Testis (tissue), 3 donors: ENCODE measurements around the gene TMEM63A. TPM values are rescaled to one million over a fixed set of nuclear protein-coding genes. Genes with fewer than 3 reads are reported as not detected.
"Not testable (repeated sequence)": the region's sequence is repeated elsewhere in the genome, so short reads cannot be mapped to it uniquely, and the experiment has no call there.

Experiments used
- DNase-seq: peaks from one replicate; pipeline ENCODE4 v3.0.0-alpha.2; 2019
- H3K27ac ChIP-seq, 2 donors: fragments of 200-600 bp; sonication (generic); one replicate each; pipeline ENCODE4 v1.5.1; 2019
- H3K27me3 ChIP-seq: fragments of 200-600 bp; sonication (generic); one replicate; pipeline ENCODE4 v1.5.1; 2019
- H3K36me3 ChIP-seq: fragments of 200-600 bp; sonication (generic); one replicate; pipeline ENCODE4 v1.5.1; 2017; ENCODE audit warnings: low read depth; ENCODE audit errors: missing control alignments
- H3K4me1 ChIP-seq: fragments of 200-600 bp; sonication (generic); one replicate; pipeline ENCODE4 v1.5.1; 2019
- H3K4me3 ChIP-seq, 2 donors: fragments of 200-600 bp; sonication (generic); one replicate each; pipeline ENCODE4 v1.5.1; 2017 to 2019
- H3K9me3 ChIP-seq: fragments of 200-600 bp; sonication (generic); one replicate; pipeline ENCODE4 v1.5.1; 2017
- POLR2A ChIP-seq: fragments of 450-650 bp; IDR thresholded peaks from one replicate; pipeline ENCODE4 v1.6.1; 2017; ENCODE audit warnings: antibody characterized with exemption, mild to moderate bottlenecking, moderate library complexity
- WGBS, 2 donors: methylation state at CpG; one replicate each; pipeline ENCODE4 v1.1.5; 2018; 5-methylcytosine and 5-hydroxymethylcytosine counted together
- intact Hi-C: fragments of 100-400 bp; cut with DNase I; formaldehyde crosslinking; loops from one replicate; pipeline ENCODE4 v1.15.1; 2023; ENCODE audit warnings: low total_unique reads
- microRNA-seq, 2 donors: library from miRNA; unstranded; fragments of <30 nt; microRNA quantifications; one replicate each; pipeline ENCODE4, GENCODE V29; 2016; ENCODE audit warnings: borderline number of aligned reads in 2 of 2, borderline replicate concordance in 1 of 2
- polyA plus RNA-seq: library from polyadenylated mRNA; stranded (reverse); fragments of 350-450 nt; fragmentation: Illumina TruSeq; extraction: RNeasy Lipid Tissue Mini Kit (QIAGEN cat#74804); gene quantifications from one replicate; pipeline ENCODE4 v1.2.3, GENCODE V29; 2014; ENCODE audit warnings: low read depth, low replicate concordance; ENCODE audit not compliant: insufficient read depth
- total RNA-seq, 2 donors: library from RNA; depleted of rRNA; stranded (reverse); fragments of >200 nt; gene quantifications; one replicate each; pipeline ENCODE4 v1.2.3, GENCODE V29; 2016
- TF ChIP-seq, protein P1 (sequence below), 3 experiments: fragments of 450-650 bp in 2 of 3; fragments of 200-600 bp in 1 of 3; sonication (generic) in 1 of 3; IDR thresholded peaks; one replicate each; pipeline ENCODE4 v1.5.1; 2016 to 2019; ENCODE audit warnings: antibody characterized with exemption in 3 of 3, mild to moderate bottlenecking in 2 of 3, moderate library complexity in 1 of 3

Gene TMEM63A
- total and polyA plus RNA-seq, 3 donors from 2014 or later = 13.6 to 51.7 (median 46.9) TPM

DNA sequence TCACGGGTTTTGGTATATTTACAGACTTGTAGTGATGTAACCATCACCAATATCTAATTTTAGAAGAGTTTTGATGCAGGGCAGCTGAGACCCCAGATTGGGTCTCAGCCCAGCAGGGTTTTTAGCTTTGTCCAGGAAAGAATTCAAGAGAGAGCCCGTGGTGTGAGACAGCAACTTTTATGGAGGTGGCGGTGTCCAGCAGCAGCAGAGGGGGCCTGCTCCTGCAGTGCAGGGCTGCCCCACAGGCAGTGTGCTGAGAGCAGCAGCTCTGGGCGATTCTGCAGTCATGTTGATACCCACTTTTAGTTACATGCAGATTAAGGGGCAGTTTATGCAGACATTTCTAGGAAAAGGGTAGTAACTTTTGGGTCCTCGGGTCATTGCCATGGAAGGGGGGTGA is 74.0 kb downstream of the TMEM63A start:
- whole genome bisulfite sequencing, 2 donors = 86 to 94% methylated on average over 5 of the region's 5 CpGs
- intact Hi-C loops = no loop called here
- H3K9me3 ChIP-seq = no peaks in the 10 kb centered on the region
- H3K4me1 ChIP-seq = peaks cover 19% of the 10 kb centered on the region
- no peaks in the 10 kb centered on the region for H3K27me3 ChIP-seq
- H3K36me3 ChIP-seq = no peaks in the 10 kb centered on the region
- H3K27ac ChIP-seq = no peak overlapping the region
- H3K4me3 ChIP-seq = no peak overlapping the region
- no peak for DNase-seq
- TF ChIP-seq, protein P1, sequence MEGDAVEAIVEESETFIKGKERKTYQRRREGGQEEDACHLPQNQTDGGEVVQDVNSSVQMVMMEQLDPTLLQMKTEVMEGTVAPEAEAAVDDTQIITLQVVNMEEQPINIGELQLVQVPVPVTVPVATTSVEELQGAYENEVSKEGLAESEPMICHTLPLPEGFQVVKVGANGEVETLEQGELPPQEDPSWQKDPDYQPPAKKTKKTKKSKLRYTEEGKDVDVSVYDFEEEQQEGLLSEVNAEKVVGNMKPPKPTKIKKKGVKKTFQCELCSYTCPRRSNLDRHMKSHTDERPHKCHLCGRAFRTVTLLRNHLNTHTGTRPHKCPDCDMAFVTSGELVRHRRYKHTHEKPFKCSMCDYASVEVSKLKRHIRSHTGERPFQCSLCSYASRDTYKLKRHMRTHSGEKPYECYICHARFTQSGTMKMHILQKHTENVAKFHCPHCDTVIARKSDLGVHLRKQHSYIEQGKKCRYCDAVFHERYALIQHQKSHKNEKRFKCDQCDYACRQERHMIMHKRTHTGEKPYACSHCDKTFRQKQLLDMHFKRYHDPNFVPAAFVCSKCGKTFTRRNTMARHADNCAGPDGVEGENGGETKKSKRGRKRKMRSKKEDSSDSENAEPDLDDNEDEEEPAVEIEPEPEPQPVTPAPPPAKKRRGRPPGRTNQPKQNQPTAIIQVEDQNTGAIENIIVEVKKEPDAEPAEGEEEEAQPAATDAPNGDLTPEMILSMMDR (IDR thresholded peaks at IDR 0.05) = no peak
- TF ChIP-seq POLR2A = no peak

DNA sequence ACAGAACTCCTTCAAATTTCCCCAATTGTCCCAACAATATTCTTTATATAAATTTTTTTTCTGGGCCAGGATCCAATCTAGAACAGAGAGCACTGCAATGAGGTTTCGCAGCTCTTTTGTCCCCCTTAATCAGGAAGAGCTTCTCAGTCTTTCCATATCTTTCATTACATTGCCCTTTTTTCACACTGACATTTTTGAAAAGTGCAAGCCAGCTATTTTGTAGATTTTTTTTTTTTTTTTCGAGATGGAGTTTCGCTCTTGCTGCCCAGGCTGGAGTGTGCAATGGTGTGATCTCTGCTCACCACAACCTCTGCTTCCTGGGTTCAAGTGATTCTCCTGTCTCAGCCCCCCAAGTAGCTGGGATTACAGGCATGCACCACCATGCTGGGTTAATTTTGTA is 75.4 kb downstream of the TMEM63A start:
- H3K4me1 ChIP-seq, H3K36me3 ChIP-seq, H3K9me3 ChIP-seq, H3K27me3 ChIP-seq, H3K4me3 ChIP-seq, DNase-seq, H3K27ac ChIP-seq, intact Hi-C loops: not testable (repeated sequence)
- WGBS, 2 donors = 92 to 94% methylated on average over 3 of the region's 3 CpGs

DNA sequence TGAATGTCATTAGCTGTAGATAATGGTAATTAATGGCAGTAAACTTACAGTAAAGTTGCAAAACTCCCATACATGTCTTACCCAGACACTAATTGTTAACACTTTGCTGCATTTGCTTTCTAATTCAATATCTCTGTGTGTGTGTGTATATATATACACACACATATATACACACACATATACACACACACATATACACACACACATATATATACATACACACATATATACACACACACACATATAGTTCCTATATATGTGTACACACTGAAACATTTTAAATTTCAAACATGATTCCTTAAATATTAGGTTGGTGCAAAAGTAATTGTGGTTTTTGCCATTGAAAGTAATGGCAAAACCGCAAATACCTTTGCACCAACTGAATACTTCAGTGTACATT is 75.9 kb downstream of the TMEM63A start:
- Histone ChIP-seq H3K9me3 (no peaks in the 10 kb centered on the region), H3K4me1 (peaks cover under 1% of the 10 kb centered on the region), H3K36me3 (no peaks in the 10 kb centered on the region), H3K27me3 (no peaks in the 10 kb centered on the region), H3K4me3 (no peak overlapping the region), H3K27ac (no peak overlapping the region)
- TF ChIP-seq, protein P1 (IDR thresholded peaks at IDR 0.05) = no peak
- no peak for TF ChIP-seq POLR2A
- 95 to 96% methylated on average over 1 of the region's 1 CpG for WGBS, 2 donors
- intact Hi-C loops = no loop called here
- DNase-seq = no peak

DNA sequence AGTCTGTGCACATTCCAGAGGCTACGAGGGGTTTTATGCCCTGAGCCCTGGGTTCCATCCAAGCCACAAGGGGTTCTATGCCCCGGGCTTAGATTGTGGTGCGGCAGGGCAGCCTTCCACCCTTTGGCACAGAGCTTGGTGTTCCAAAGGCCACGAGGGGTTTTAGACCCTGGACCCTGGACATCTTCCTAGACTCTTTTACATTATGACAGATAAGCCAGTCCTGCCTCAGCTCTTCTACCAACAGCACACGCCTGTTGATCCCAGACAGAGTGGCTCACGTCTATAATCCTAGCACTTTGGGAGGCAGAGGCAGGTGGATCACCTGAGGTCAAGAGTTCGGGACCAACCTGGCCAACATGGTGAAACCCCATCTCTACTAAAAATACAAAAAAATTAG is 81.0 kb downstream of the TMEM63A start:
- WGBS, 2 donors = 96 to 100% methylated on average over 7 of the region's 7 CpGs
- H3K4me1 ChIP-seq, H3K36me3 ChIP-seq, H3K27me3 ChIP-seq, intact Hi-C loops, DNase-seq, H3K4me3 ChIP-seq, H3K27ac ChIP-seq, H3K9me3 ChIP-seq: not testable (repeated sequence)

DNA sequence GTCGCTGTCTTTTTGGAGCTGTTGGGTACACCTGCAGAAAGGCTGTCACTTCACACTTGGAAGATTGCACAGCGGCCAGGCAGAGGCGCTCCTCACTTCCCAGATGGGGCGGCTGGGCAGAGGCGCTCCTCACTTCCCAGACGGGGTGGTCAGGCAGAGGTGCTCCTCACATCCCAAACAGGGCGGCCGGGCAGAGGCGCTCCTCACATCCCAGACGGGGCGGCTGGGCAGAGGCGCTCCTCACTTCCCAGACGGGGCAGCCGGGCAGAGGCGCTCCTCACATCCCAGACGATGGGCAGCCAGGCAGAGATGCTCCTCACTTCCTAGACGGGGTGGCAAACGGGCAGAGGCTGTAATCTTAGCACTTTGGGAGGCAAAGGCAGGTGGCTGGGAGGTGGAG is 86.1 kb downstream of the TMEM63A start:
- DNase-seq, H3K4me3 ChIP-seq, H3K27ac ChIP-seq, H3K27me3 ChIP-seq, H3K36me3 ChIP-seq, H3K9me3 ChIP-seq, H3K4me1 ChIP-seq, intact Hi-C loops: not testable (repeated sequence)
- WGBS, 2 donors = 95 to 100% methylated on average over 4 to 18 of the region's 18 CpGs

Small RNA genes lying within 50 kb of the gene (microRNA-seq; reads per million reads assigned to microRNA genes)
- gene MIR6741 = 0 reads per million in 2 donors

Other genes with a start within 250 kb of the TMEM63A start
- gene ENAH, start 229.3 kb downstream of the TMEM63A start, total RNA-seq = 100 to 1,000 TPM; 122 to 132 TPM
- gene ENAH, start 229.3 kb downstream of the TMEM63A start, polyA plus RNA-seq = 84.3 TPM
- 100 to 1,000 TPM; 134 to 159 TPM for gene SRP9, start 104.6 kb downstream of the TMEM63A start, total RNA-seq
- 249 TPM for gene SRP9, start 104.6 kb downstream of the TMEM63A start, polyA plus RNA-seq
- gene EPHX1, start 72.3 kb downstream of the TMEM63A start, total RNA-seq = 100 to 1,000 TPM; 145 to 173 TPM
- 161 TPM for gene EPHX1, start 72.3 kb downstream of the TMEM63A start, polyA plus RNA-seq
- under 1 TPM; 0.63 to 0.87 TPM for gene LEFTY1, start 6.8 kb upstream of the TMEM63A start, total RNA-seq
- 0.90 TPM for gene LEFTY1, start 6.8 kb upstream of the TMEM63A start, polyA plus RNA-seq
- 10 to 100 TPM; 60.7 to 64.2 TPM for gene PYCR2, start 41.9 kb upstream of the TMEM63A start, total RNA-seq
- gene PYCR2, start 41.9 kb upstream of the TMEM63A start, polyA plus RNA-seq = 85.3 TPM
- 1 to 10 TPM; 4.2 to 4.7 TPM for gene LEFTY2, start 58.8 kb upstream of the TMEM63A start, total RNA-seq
- gene LEFTY2, start 58.8 kb upstream of the TMEM63A start, polyA plus RNA-seq = 10.0 TPM
- gene SDE2, start 117.0 kb upstream of the TMEM63A start, total RNA-seq = 10 to 100 TPM; 22.4 to 23.9 TPM
- gene SDE2, start 117.0 kb upstream of the TMEM63A start, polyA plus RNA-seq = 17.9 TPM
- 100 to 1,000 TPM; 272 to 367 TPM for gene H3-3A, start 180.3 kb upstream of the TMEM63A start, total RNA-seq
- gene H3-3A, start 180.3 kb upstream of the TMEM63A start, polyA plus RNA-seq = 439 TPM